Smooth muscle cell (in vitro differentiated cells): ENCODE results near the gene ZFYVE28. TPM values are rescaled to one million over a fixed set of nuclear protein-coding genes. Genes with fewer than 3 reads are reported as not detected.

ENCODE experiments used
- DNase-seq: peaks from one replicate; lab custom pipeline; 2025; ENCODE audit not compliant: unreplicated experiment; lab: John Stamatoyannopoulos, UW
- H2AFZ ChIP-seq: fragments of 200-600 bp; sonication (generic); 2 replicates; pipeline ENCODE4 v1.6.0; 2016; ENCODE audit warnings: antibody characterized with exemption, low read depth, mild to moderate bottlenecking
- H3F3A ChIP-seq: fragments of 200-600 bp; sonication (generic); 2 replicates; pipeline ENCODE4 v1.6.0; 2017; ENCODE audit warnings: antibody characterized with exemption, low read depth
- H3K27ac ChIP-seq: fragments of 200-600 bp; sonication (generic); 2 replicates; pipeline ENCODE4 v1.5.1; 2016; ENCODE audit warnings: low read depth, mild to moderate bottlenecking
- H3K27me3 ChIP-seq: fragments of 200-600 bp; sonication (generic); 2 replicates; pipeline ENCODE4 v1.6.1; 2016; ENCODE audit warnings: low read depth, mild to moderate bottlenecking
- H3K36me3 ChIP-seq: fragments of 200-600 bp; sonication (generic); 2 replicates; pipeline ENCODE4 v1.5.1; 2016; ENCODE audit warnings: low read depth
- H3K4me1 ChIP-seq: fragments of 200-600 bp; sonication (generic); 2 replicates; pipeline ENCODE4 v1.5.1; 2016; ENCODE audit warnings: low read depth
- H3K4me2 ChIP-seq: fragments of 200-600 bp; sonication (generic); 2 replicates; pipeline ENCODE4 v1.6.0; 2016; ENCODE audit warnings: mild to moderate bottlenecking
- H3K4me3 ChIP-seq: fragments of 200-600 bp; sonication (generic); 2 replicates; pipeline ENCODE4 v1.5.1; 2016; ENCODE audit warnings: mild to moderate bottlenecking
- H3K79me2 ChIP-seq: fragments of 200-600 bp; sonication (generic); 2 replicates; pipeline ENCODE4 v1.6.0; 2016; ENCODE audit warnings: low read depth, mild to moderate bottlenecking
- H3K9ac ChIP-seq: fragments of 200-600 bp; sonication (generic); 2 replicates; pipeline ENCODE4 v1.6.0; 2016; ENCODE audit warnings: low read depth
- H3K9me3 ChIP-seq: fragments of 200-600 bp; sonication (generic); replicated peaks from 2 replicates; pipeline ENCODE4 v1.5.1; 2016; ENCODE audit warnings: low read depth
- H4K20me1 ChIP-seq: fragments of 200-600 bp; sonication (generic); 2 replicates; pipeline ENCODE4 v1.6.0; 2016; ENCODE audit warnings: low read depth
- WGBS: methylation state at CpG from one replicate; pipeline ENCODE4 v1.1.7; 2016; ENCODE audit warnings: low lambda C conversion rate; 5-methylcytosine and 5-hydroxymethylcytosine counted together
- polyA plus RNA-seq: library from polyadenylated mRNA; unstranded; fragments of >200 nt; fragmentation: Nextera tagmentation; extraction: Ambion mirVana; gene quantifications from 2 replicates; pipeline ENCODE4 v1.2.1, GENCODE V29; 2016
- total RNA-seq: library from RNA; depleted of rRNA; stranded (reverse); fragments of >200 nt; gene quantifications from 2 replicates; pipeline ENCODE4 v1.2.3, GENCODE V29; 2014
- TF ChIP-seq, protein P1 (sequence below): fragments of 200-600 bp; sonication (generic); IDR thresholded peaks from 2 replicates; pipeline ENCODE4 v1.5.1; 2017; ENCODE audit warnings: borderline replicate concordance, mild to moderate bottlenecking, antibody characterized with exemption; ENCODE audit not compliant: insufficient read depth, poor library complexity, severe bottlenecking

Gene ZFYVE28
- total and polyA plus RNA-seq, 2 experiments from 2014 or later = 0.22 TPM; not detected in 1

DNA sequence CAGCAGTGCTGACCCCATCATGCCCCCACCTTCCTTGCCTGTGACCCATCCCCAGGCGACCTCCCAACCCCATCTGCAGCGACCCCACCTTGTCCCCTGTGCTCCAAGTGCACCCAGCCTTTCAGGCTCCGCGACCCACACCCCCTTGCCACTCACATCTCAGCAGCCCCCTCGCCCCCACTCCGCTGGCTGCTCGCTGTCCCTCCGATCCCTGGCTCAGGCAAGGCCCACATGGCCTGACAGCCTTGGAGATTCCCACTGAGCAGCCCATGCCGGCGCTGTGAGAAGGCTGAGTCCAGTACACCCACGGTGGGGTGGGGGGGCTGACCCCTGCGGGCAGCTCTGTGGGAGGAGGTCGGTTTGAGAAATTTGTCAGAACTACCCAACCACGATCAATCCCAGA lies 9.1 kb downstream of the ZFYVE28 start:
- no peaks in the 10 kb centered on the region for H3K36me3 ChIP-seq
- WGBS = 87% methylated on average over 13 of the region's 14 CpGs
- H3K9me3 ChIP-seq = no peaks in the 10 kb centered on the region
- no peak overlapping the region for H3K27ac ChIP-seq
- no peaks in the 10 kb centered on the region for H3K4me1 ChIP-seq
- H3K79me2 ChIP-seq = no peaks in the 10 kb centered on the region
- DNase-seq = no peak
- peaks cover 4% of the 10 kb centered on the region for H3F3A ChIP-seq
- no peak overlapping the region for H2AFZ ChIP-seq
- no peak overlapping the region for H3K4me2 ChIP-seq
- TF ChIP-seq, protein P1, sequence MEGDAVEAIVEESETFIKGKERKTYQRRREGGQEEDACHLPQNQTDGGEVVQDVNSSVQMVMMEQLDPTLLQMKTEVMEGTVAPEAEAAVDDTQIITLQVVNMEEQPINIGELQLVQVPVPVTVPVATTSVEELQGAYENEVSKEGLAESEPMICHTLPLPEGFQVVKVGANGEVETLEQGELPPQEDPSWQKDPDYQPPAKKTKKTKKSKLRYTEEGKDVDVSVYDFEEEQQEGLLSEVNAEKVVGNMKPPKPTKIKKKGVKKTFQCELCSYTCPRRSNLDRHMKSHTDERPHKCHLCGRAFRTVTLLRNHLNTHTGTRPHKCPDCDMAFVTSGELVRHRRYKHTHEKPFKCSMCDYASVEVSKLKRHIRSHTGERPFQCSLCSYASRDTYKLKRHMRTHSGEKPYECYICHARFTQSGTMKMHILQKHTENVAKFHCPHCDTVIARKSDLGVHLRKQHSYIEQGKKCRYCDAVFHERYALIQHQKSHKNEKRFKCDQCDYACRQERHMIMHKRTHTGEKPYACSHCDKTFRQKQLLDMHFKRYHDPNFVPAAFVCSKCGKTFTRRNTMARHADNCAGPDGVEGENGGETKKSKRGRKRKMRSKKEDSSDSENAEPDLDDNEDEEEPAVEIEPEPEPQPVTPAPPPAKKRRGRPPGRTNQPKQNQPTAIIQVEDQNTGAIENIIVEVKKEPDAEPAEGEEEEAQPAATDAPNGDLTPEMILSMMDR = no peak
- peaks cover 16% of the 10 kb centered on the region for H3K27me3 ChIP-seq
- H4K20me1 ChIP-seq = no peaks in the 10 kb centered on the region
- H3K9ac ChIP-seq = no peak overlapping the region
- H3K4me3 ChIP-seq = no peak overlapping the region

- Histone ChIP-seq H3F3A (peaks cover 4% of the 10 kb centered on the region), H3K36me3 (no peaks in the 10 kb centered on the region), H3K27ac (no peak overlapping the region), H3K9ac (no peak overlapping the region), H2AFZ (no peak overlapping the region), H3K4me2 (no peak overlapping the region), H3K4me1 (no peaks in the 10 kb centered on the region), H4K20me1 (no peaks in the 10 kb centered on the region), H3K27me3 (peaks cover 12% of the 10 kb centered on the region), H3K4me3 (no peak overlapping the region), H3K79me2 (no peaks in the 10 kb centered on the region), H3K9me3 (no peaks in the 10 kb centered on the region)
- TF ChIP-seq, protein P1 = no peak
- 91% methylated on average over 5 of the region's 10 CpGs for WGBS
- no peak for DNase-seq
Observed at GRCh38 chr4:2408976-2409375, 9.5 kb downstream of the ZFYVE28 start.

GRCh38 chr4:2408401-2408958 lies 10.0 kb downstream of the ZFYVE28 start:
- no peak overlapping the region for H3K27ac ChIP-seq
- no peaks in the 10 kb centered on the region for H3K36me3 ChIP-seq
- H2AFZ ChIP-seq = no peak overlapping the region
- peaks cover 4% of the 10 kb centered on the region for H3F3A ChIP-seq
- peaks cover 9% of the 10 kb centered on the region for H3K27me3 ChIP-seq
- H3K79me2 ChIP-seq = no peaks in the 10 kb centered on the region
- H3K4me2 ChIP-seq = no peak overlapping the region
- no peaks in the 10 kb centered on the region for H4K20me1 ChIP-seq
- H3K9me3 ChIP-seq = no peaks in the 10 kb centered on the region
- no peak for DNase-seq
- H3K4me1 ChIP-seq = no peaks in the 10 kb centered on the region
- TF ChIP-seq, protein P1 = no peak
- no peak overlapping the region for H3K9ac ChIP-seq
- H3K4me3 ChIP-seq = no peak overlapping the region
- 85% methylated on average over 8 of the region's 15 CpGs for WGBS

GRCh38 chr4:2407991-2408342 lies 10.5 kb downstream of the ZFYVE28 start:
- Histone ChIP-seq H3K4me2 (no peak overlapping the region), H3F3A (peaks cover 4% of the 10 kb centered on the region), H3K79me2 (no peaks in the 10 kb centered on the region), H3K36me3 (no peaks in the 10 kb centered on the region), H3K27ac (no peak overlapping the region), H3K4me1 (peaks cover under 1% of the 10 kb centered on the region), H3K9me3 (no peaks in the 10 kb centered on the region), H3K27me3 (peaks cover 9% of the 10 kb centered on the region), H3K4me3 (no peak overlapping the region), H3K9ac (no peak overlapping the region), H2AFZ (no peak overlapping the region), H4K20me1 (no peaks in the 10 kb centered on the region)
- no peak for DNase-seq
- TF ChIP-seq, protein P1 = no peak
- WGBS = 83% methylated on average over 3 of the region's 3 CpGs
